Keratinocyte (primary cell): ENCODE measurements around the gene DLG1. TPM values are rescaled to one million over a fixed set of nuclear protein-coding genes. Genes with fewer than 3 reads are reported as not detected.

Experiments used
- DNase-seq: peaks from one replicate; pipeline ENCODE4 v3.0.0-alpha.2; 2011; ENCODE audit warnings: low read depth, missing footprints, low spot score
- FAIRE-seq: peaks from 2 replicates; lab custom pipeline; 2011; peaks lifted over from hg19 to GRCh38; lab: Jason Lieb, UNC
- H2AFZ ChIP-seq: 2 replicates; pipeline ENCODE4 v1.6.0; 2012; ENCODE audit warnings: low read length, control low read depth, inconsistent platforms; ENCODE audit not compliant: control insufficient read depth
- H3K27ac ChIP-seq: 2 replicates; pipeline ENCODE4 v1.5.1; 2011; ENCODE audit warnings: low read length; ENCODE audit not compliant: control insufficient read depth, insufficient read depth
- H3K27me3 ChIP-seq: 3 replicates; pipeline ENCODE4 v1.6.0; 2011; ENCODE audit warnings: low read length; ENCODE audit not compliant: control insufficient read depth, insufficient read depth; ENCODE audit errors: extremely low read depth
- H3K36me3 ChIP-seq, 2 experiments: 2 replicates in 1 of 2; 3 replicates in 1 of 2; pipeline ENCODE4 v1.5.1; 2011; ENCODE audit warnings: low read length in 2 of 2, mild to moderate bottlenecking in 1 of 2; ENCODE audit not compliant: control insufficient read depth in 2 of 2, insufficient read depth in 2 of 2; ENCODE audit errors: extremely low read depth in 1 of 2
- H3K4me1 ChIP-seq: 3 replicates; pipeline ENCODE4 v1.5.1; 2011; ENCODE audit warnings: low read length; ENCODE audit not compliant: control insufficient read depth, insufficient read depth; ENCODE audit errors: extremely low read depth
- H3K4me2 ChIP-seq: 3 replicates; pipeline ENCODE4 v1.6.0; 2011; ENCODE audit warnings: low read depth, low read length; ENCODE audit not compliant: control insufficient read depth, insufficient read depth; ENCODE audit errors: extremely low read depth
- H3K4me3 ChIP-seq, 3 experiments: fragments of 200-600 bp in 1 of 3; sonication (generic) in 1 of 3; 2 replicates in 2 of 3; 3 replicates in 1 of 3; pipeline ENCODE4 v1.5.1; 2011 to 2016; ENCODE audit warnings: low read length in 3 of 3, mild to moderate bottlenecking in 3 of 3, control low read depth in 2 of 3, inconsistent platforms in 1 of 3, low read depth in 1 of 3, mixed read lengths in 1 of 3, mixed run types in 1 of 3, moderate library complexity in 1 of 3; ENCODE audit not compliant: control insufficient read depth in 2 of 3, insufficient read depth in 2 of 3; ENCODE audit errors: extremely low read depth in 1 of 3
- H3K79me2 ChIP-seq: 2 replicates; pipeline ENCODE4 v1.6.0; 2012; ENCODE audit warnings: low read length; ENCODE audit not compliant: control insufficient read depth, insufficient read depth
- H3K9ac ChIP-seq: 3 replicates; pipeline ENCODE4 v1.6.0; 2011; ENCODE audit warnings: low read length; ENCODE audit not compliant: control insufficient read depth, insufficient read depth; ENCODE audit errors: extremely low read depth
- H3K9me1 ChIP-seq: 3 replicates; pipeline ENCODE4 v1.6.0; 2011; ENCODE audit warnings: low read length; ENCODE audit not compliant: control insufficient read depth, insufficient read depth; ENCODE audit errors: extremely low read depth
- H3K9me3 ChIP-seq: 2 replicates; pipeline ENCODE4 v1.5.1; 2012; ENCODE audit warnings: low read depth, low read length; ENCODE audit not compliant: control insufficient read depth
- H4K20me1 ChIP-seq: 3 replicates; pipeline ENCODE4 v1.6.0; 2011; ENCODE audit warnings: low read length; ENCODE audit not compliant: control insufficient read depth, insufficient read depth; ENCODE audit errors: extremely low read depth
- CTCF ChIP-seq, 3 experiments: IDR thresholded peaks in 1 of 3; conservative IDR thresholded peaks in 1 of 3; optimal IDR thresholded peaks in 1 of 3; 2 replicates in 2 of 3; 3 replicates in 1 of 3; pipeline versions ENCODE3 to v1.5.1; 2011; ENCODE audit warnings: low read length in 3 of 3, mild to moderate bottlenecking in 3 of 3, moderate library complexity in 2 of 3, control low read depth in 1 of 3, inconsistent platforms in 1 of 3; ENCODE audit not compliant: insufficient read depth in 2 of 3; ENCODE audit errors: extremely low read depth in 1 of 3
- EZH2 ChIP-seq: IDR thresholded peaks from one replicate; pipeline ENCODE4 v1.6.1; 2012; ENCODE audit warnings: inconsistent platforms, mild to moderate bottlenecking, low read length, moderate library complexity
- dilution Hi-C: fragments of 300-500 bp; cut with MboI; formaldehyde crosslinking; loops from one replicate; pipeline ENCODE4 v1.7.0; 2020; ENCODE audit warnings: low sequenced_read_pairs; ENCODE audit not compliant: extremely low pct_ligation_motif_present
- polyA plus RNA-seq, 5 experiments: library from polyadenylated mRNA; depleted of rRNA in 3 of 5; stranded (reverse) in 3 of 5; stranded (forward) in 1 of 5; unstranded in 1 of 5; fragments of >200 nt; gene quantifications; 1 replicate in 1 of 5; 2 replicates in 3 of 5; 3 replicates in 1 of 5; pipeline versions ENCODE4 v1.2.1 to v1.2.3, GENCODE V29; 2011 to 2012; ENCODE audit warnings: missing spikeins in 2 of 5, low read depth in 1 of 5, low replicate concordance in 1 of 5

DLG1 gene
- polyA plus RNA-seq, 1 donor (not counting 4 experiments of a cell fraction or from before 2014, with no cell fraction given) = 139 TPM

- Histone ChIP-seq H3K4me3 (no peak overlapping the region), H3K4me1 (peaks cover 3% of the 10 kb centered on the region), H3K27ac (no peak overlapping the region), H3K4me2 (no peak overlapping the region), H3K9me1 (no peaks in the 10 kb centered on the region), H2AFZ (no peak overlapping the region), H3K79me2 (no peaks in the 10 kb centered on the region), H3K27me3 (no peaks in the 10 kb centered on the region), H4K20me1 (no peaks in the 10 kb centered on the region), H3K36me3 (no peaks in the 10 kb centered on the region), H3K9me3 (no peaks in the 10 kb centered on the region), H3K9ac (no peak overlapping the region)
- DNase-seq (no peak), FAIRE-seq (no peak)
- TF ChIP-seq CTCF (optimal IDR thresholded peaks at IDR 0.05 in 1 of 3, IDR thresholded peaks at IDR 0.05 in 1 of 3, conservative IDR thresholded peaks at IDR 0.05 in 1 of 3; ENCODE audit: extremely low read depth in 1 of 3, insufficient read depth in 2 of 3, low read length in 3 of 3) (no peak), EZH2 (no peak)
- dilution Hi-C loops = no loop called here
These were observed 273.3 kb downstream of the DLG1 start for GRCh38 chr3:197024881-197025735.

GRCh38 chr3:197023998-197024651, 274.3 kb downstream of the DLG1 start:
- no peaks in the 10 kb centered on the region for H3K36me3 ChIP-seq
- dilution Hi-C loops = no loop called here
- no peaks in the 10 kb centered on the region for H4K20me1 ChIP-seq
- peaks cover 3% of the 10 kb centered on the region for H3K4me1 ChIP-seq
- no peak overlapping the region for H3K9ac ChIP-seq
- FAIRE-seq (no peak), DNase-seq (no peak)
- no peaks in the 10 kb centered on the region for H3K9me1 ChIP-seq
- no peak overlapping the region for H3K4me2 ChIP-seq
- H3K4me3 ChIP-seq = no peak overlapping the region
- H3K27ac ChIP-seq = no peak overlapping the region
- no peak overlapping the region for H2AFZ ChIP-seq
- TF ChIP-seq EZH2 (no peak), CTCF (optimal IDR thresholded peaks at IDR 0.05 in 1 of 3, IDR thresholded peaks at IDR 0.05 in 1 of 3, conservative IDR thresholded peaks at IDR 0.05 in 1 of 3; ENCODE audit: extremely low read depth in 1 of 3, insufficient read depth in 2 of 3, low read length in 3 of 3) (no peak)
- H3K27me3 ChIP-seq = no peaks in the 10 kb centered on the region
- no peaks in the 10 kb centered on the region for H3K9me3 ChIP-seq
- no peaks in the 10 kb centered on the region for H3K79me2 ChIP-seq
